Measurements from ENCODE around the gene CENPX.

The CENPX gene

DNA sequence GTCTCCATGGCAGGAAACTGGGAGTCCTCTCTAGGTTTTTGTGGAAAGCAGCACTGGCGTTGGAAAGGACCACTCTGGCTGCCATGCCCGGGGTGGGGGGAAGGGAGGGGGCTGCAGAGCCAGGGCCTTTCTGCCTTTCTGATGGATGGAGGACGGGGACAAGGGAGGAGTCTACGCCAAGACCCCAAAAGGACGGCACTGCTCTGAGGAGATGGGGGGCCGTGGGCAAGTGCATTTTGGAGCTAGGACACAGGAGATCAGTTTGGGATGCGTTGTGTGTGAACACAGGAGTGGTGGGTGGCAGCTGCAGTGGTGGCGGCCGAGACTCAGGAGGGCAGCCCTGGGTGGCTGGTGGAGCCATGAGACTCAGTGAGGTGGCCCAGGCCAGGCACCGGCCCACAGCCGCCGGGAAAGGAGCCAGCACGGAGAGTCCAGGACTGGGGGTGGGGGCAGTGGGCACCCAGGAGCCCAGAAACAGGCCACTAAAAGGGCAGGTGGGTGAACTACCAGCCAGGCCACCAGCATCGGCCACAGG lies 2.0 kb downstream of the CENPX start:
- TF ChIP-seq, protein P1, sequence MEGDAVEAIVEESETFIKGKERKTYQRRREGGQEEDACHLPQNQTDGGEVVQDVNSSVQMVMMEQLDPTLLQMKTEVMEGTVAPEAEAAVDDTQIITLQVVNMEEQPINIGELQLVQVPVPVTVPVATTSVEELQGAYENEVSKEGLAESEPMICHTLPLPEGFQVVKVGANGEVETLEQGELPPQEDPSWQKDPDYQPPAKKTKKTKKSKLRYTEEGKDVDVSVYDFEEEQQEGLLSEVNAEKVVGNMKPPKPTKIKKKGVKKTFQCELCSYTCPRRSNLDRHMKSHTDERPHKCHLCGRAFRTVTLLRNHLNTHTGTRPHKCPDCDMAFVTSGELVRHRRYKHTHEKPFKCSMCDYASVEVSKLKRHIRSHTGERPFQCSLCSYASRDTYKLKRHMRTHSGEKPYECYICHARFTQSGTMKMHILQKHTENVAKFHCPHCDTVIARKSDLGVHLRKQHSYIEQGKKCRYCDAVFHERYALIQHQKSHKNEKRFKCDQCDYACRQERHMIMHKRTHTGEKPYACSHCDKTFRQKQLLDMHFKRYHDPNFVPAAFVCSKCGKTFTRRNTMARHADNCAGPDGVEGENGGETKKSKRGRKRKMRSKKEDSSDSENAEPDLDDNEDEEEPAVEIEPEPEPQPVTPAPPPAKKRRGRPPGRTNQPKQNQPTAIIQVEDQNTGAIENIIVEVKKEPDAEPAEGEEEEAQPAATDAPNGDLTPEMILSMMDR (IDR thresholded peaks at IDR 0.05), result no peak
- H3K27ac ChIP-seq, result no peak overlapping the region
- DNase-seq (ENCODE audit: low spot score), result no peak
- no peak overlapping the region for H3K4me3 ChIP-seq

DNA sequence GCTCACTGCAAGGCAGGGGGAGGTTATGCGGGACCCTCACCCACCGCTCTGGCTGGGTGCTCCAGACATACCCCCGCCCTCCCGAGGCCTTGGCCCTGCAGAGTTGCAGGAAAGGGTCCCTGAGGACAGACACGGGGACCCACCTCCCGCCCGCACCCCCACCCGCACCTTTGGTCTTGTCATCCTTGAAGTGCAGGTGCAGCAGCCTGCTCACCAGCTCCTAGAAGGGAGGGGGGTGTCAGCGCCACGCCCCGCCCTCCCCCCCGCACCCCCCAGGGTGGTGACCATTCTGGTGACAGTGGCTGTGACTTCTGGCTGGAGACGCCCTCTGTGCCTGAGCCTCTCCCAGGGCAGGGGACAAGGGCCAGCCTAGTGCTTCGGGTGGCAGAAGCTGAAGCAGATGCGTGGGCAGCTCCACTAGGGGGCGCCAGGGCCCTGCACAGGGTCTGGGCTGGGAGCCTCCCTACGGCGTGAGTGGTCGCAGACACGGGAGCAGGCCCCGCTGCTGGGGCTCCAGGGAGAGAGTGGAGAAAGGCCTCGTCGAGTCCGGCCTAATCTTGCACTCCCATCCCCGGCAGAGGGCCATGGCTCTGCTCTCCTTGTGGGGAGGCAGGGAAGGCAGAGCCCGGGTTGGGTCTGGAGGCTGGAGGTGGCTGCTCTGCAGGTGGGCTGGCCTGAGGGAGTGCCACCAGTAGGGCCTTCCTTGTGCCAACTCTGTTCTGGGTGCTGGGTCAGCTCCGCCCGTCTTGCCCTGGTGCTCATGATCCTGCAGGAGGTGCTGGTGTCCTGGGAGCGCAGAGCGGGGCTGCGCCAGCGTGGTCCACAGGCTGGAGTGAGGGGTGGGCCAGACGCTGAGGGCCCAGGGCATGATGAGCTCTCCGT lies 2.7 kb downstream of the CENPX start:
- H3K27ac ChIP-seq, result no peak overlapping the region
- H3K4me3 ChIP-seq, result no peak overlapping the region
- TF ChIP-seq, protein P1 (IDR thresholded peaks at IDR 0.05), result no peak
- DNase-seq (ENCODE audit: low spot score), result no peak

DNA sequence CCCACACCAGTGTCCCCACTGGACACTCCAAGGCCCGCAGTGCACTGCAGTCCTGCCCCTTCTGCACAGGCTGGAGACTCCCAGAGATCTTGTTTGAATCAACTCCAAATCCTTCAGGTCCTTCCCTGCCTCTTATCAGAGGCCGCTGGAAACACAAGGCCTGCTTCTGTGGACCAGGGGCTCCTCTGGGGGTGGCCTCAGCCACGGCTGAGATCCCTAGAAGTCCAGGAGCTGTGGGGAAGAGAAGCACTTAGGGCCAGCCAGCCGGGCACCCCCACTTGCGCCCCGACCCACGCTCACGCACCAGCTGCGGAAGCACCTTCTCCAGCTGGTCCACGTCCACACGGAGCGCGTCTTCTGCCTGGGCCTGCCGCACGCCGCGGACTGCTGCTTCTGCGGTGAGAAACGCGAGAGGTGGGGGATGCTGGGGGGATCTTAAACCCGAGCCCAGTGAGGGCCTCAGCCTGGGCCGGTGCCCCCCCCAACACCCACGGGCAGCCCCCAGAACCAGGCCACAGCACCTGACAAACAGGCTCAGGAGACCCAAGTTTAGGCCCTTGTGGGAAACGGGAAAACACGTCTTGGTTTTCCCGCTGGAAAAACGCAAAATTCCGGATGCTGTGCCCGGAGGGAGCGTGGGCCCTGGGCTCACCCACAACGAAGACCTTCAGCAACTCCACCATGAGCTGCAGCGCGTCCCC lies 3.5 kb downstream of the CENPX start:
- TF ChIP-seq, protein P1 (IDR thresholded peaks at IDR 0.05), result no peak
- Histone ChIP-seq H3K27ac (no peak overlapping the region), H3K4me3 (no peak overlapping the region)
- no peak for DNase-seq (ENCODE audit: low spot score)

DNA sequence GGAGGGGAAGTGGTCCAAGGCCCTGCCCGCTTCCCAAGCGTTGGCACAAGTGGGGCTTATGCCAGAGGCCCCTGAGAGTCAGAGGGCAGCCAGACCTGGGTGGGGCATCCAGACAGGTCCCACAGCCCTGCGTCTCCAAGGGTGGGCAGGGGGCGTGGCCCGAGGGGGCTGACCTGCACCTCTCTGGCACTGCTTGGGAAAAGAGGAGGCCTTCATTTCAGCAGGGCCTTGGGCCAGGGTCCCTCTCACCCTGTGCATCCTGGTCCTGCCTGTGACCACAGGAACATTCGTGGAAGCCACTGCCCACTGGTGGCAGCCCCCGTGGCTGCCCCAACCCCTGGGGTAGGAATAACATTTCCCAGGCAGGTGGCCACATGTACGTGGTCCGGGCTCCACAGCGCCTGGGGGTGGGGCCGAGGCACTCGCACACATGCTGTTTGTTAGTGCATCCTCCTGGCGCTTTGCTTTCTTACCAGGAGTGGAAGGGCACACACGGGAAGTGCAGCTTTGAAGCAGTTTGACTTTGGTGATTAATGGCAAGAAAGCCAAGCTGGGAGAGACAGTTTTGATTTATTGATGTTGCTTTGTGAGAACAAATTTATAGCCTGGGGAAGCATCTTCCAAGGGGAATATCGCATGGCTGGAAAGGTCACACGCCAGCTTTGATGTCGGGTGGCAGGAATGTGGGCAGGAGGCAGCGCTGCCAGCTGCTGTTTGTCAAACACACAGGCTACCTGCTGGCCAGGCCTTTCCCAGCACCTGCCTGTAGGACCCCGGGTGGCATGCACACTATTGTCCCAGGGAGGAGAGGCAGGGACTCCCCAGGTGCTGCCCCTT lies 4.3 kb downstream of the CENPX start:
- TF ChIP-seq, protein P1 (IDR thresholded peaks at IDR 0.05), result no peak
- Histone ChIP-seq H3K4me3 (no peak overlapping the region), H3K27ac (no peak overlapping the region)
- DNase-seq (ENCODE audit: low spot score), result no peak

DNA sequence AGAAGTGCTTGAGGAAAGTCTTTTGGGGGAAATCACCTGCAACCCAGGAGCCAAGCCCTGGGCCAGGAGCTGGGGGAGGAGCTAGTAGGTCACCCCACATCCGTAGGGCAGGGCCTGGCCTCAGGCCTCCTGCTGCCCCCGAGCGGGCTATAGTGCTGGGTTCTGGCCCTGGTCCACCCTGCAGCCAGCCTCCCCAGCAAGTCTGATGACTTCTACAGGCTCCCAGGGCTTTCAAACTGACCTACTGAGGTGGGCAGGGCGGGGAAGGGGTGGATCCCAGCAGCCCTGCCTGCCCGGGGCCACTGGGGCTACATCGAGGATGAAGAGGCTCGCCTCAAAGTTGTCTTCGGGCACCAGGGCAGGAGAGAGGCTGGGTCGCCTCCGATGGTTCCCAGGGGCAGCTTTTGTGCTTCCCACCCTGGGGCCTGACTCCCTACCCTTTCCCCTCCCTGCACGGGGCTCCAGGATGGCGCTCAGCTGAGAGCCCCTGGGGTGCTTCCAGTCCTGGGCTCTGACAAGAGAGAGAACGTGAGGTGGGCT lies 5.0 kb downstream of the CENPX start:
- Histone ChIP-seq H3K27ac (no peak overlapping the region), H3K4me3 (no peak overlapping the region)
- no peak for DNase-seq (ENCODE audit: low spot score)
- TF ChIP-seq, protein P1 (IDR thresholded peaks at IDR 0.05), result no peak

DNA sequence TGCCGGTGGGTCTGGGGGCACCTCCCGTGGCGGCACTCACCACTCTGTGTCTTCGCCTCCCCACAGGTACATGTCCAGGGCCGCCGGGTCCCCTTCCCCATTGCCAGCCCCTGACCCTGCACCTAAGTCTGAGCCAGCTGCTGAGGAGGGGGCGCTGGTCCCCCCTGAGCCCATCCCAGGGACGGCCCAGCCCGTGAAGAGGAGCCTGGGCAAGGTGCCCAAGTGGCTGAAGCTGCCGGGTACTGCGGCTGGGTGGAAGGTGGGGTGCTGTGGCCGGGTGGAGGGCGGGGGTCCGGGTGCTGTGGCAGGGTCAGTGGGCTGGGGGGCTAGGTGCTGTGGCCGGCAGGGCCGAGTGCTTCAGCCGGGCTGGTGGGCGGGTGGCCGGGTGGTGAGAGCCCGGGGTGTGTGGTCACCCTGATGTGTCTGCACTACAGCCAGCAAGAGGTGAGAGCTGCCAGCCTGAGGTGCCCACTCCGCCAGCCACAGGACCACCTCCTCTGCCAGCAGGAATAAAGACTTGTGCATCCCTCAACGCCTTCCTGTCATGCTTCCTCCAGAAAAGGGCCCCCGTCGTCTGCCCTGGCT lies 5.7 kb downstream of the CENPX start:
- DNase-seq (ENCODE audit: low spot score), result no peak
- TF ChIP-seq, protein P1 (IDR thresholded peaks at IDR 0.05), result no peak
- H3K4me3 ChIP-seq, result no peak overlapping the region
- no peak overlapping the region for H3K27ac ChIP-seq

All from coronary artery (tissue), 2 donors.